Neuronal stem cell (in vitro differentiated cells): ENCODE results near the gene C7orf57.
A peak's percentile ranks its signal among the peaks of the same experiment; 100 is the strongest.
"Not testable (repeated sequence)": the region's sequence is repeated elsewhere in the genome, so short reads cannot be mapped to it uniquely, and the experiment has no call there.

Experiments
- DNase-seq: peaks from one replicate; pipeline ENCODE4 v3.0.0-alpha.2; 2013; ENCODE audit warnings: low spot score
- H2AFZ ChIP-seq: one replicate; pipeline ENCODE4 v1.6.1; 2013; ENCODE audit warnings: mild to moderate bottlenecking, low read length, inconsistent platforms
- H2AK5ac ChIP-seq: 2 replicates; pipeline ENCODE4 v1.6.1; 2013; ENCODE audit warnings: low read depth, mild to moderate bottlenecking, inconsistent platforms, low read length, moderate library complexity, mixed read lengths
- H2BK120ac ChIP-seq: 2 replicates; pipeline ENCODE4 v1.6.1; 2013; ENCODE audit warnings: low read depth, mild to moderate bottlenecking, inconsistent platforms, low read length, moderate library complexity, mixed read lengths
- H2BK12ac ChIP-seq: one replicate; pipeline ENCODE4 v1.6.1; 2013; ENCODE audit warnings: low read length, inconsistent platforms
- H2BK15ac ChIP-seq: 2 replicates; pipeline ENCODE4 v1.6.1; 2013; ENCODE audit warnings: mild to moderate bottlenecking, low read length, inconsistent platforms, mixed read lengths
- H2BK5ac ChIP-seq: one replicate; pipeline ENCODE4 v1.6.1; 2013; ENCODE audit warnings: inconsistent platforms, mild to moderate bottlenecking, low read length, moderate library complexity
- H3K14ac ChIP-seq: one replicate; pipeline ENCODE4 v1.6.1; 2013; ENCODE audit warnings: low read length, inconsistent platforms
- H3K18ac ChIP-seq: 2 replicates; pipeline ENCODE4 v1.6.1; 2013; ENCODE audit warnings: low read length, inconsistent platforms
- H3K23ac ChIP-seq: 2 replicates; pipeline ENCODE4 v1.6.1; 2013; ENCODE audit warnings: low read depth, mild to moderate bottlenecking, mixed read lengths, low read length, inconsistent platforms; ENCODE audit not compliant: poor library complexity
- H3K27ac ChIP-seq: replicated peaks from 3 replicates; pipeline ENCODE4 v1.5.1; 2013; ENCODE audit warnings: low read length, inconsistent platforms
- H3K27me3 ChIP-seq, 3 experiments: 2 replicates each; pipeline ENCODE4 v1.6.1; 2013; ENCODE audit warnings: low read length in 3 of 3, mild to moderate bottlenecking in 2 of 3, inconsistent platforms in 1 of 3, low read depth in 1 of 3, mixed read lengths in 1 of 3, moderate library complexity in 1 of 3; ENCODE audit not compliant: control insufficient read depth in 3 of 3, insufficient read depth in 3 of 3
- H3K36me3 ChIP-seq, 2 donors: replicated peaks in 1 of 2; 2 replicates each; pipeline ENCODE4 v1.6.1; 2013; ENCODE audit warnings: low read length in 2 of 2; ENCODE audit not compliant: control insufficient read depth in 2 of 2, insufficient read depth in 2 of 2
- H3K4ac ChIP-seq: 2 replicates; pipeline ENCODE4 v1.6.1; 2013; ENCODE audit warnings: inconsistent platforms, mild to moderate bottlenecking, low read length, moderate library complexity
- H3K4me1 ChIP-seq, 2 donors: 1 replicate in 1 of 2; 2 replicates in 1 of 2; pipeline ENCODE4 v1.6.1; 2013; ENCODE audit warnings: low read length in 2 of 2, low read depth in 1 of 2; ENCODE audit not compliant: control insufficient read depth in 2 of 2, insufficient read depth in 1 of 2
- H3K4me2 ChIP-seq: one replicate; pipeline ENCODE4 v1.6.1; 2013; ENCODE audit warnings: mild to moderate bottlenecking, low read length, inconsistent platforms; ENCODE audit not compliant: insufficient read depth, poor library complexity, severe bottlenecking
- H3K4me3 ChIP-seq, 2 donors: 2 replicates each; pipeline ENCODE4 v1.5.1; 2013; ENCODE audit warnings: low read length in 2 of 2, mild to moderate bottlenecking in 2 of 2, inconsistent platforms in 1 of 2, moderate library complexity in 1 of 2
- H3K79me1 ChIP-seq: one replicate; pipeline ENCODE4 v1.6.1; 2013; ENCODE audit warnings: low read depth, mild to moderate bottlenecking, inconsistent platforms, low read length, moderate library complexity
- H3K9ac ChIP-seq: one replicate; pipeline ENCODE4 v1.6.1; 2013; ENCODE audit warnings: mild to moderate bottlenecking, low read depth, low read length, inconsistent platforms; ENCODE audit not compliant: poor library complexity
- H3K9me3 ChIP-seq, 2 donors: replicated peaks in 1 of 2; 2 replicates each; pipeline versions ENCODE3 to v1.6.1; 2013; ENCODE audit warnings: low read length in 2 of 2, mild to moderate bottlenecking in 2 of 2, inconsistent platforms in 1 of 2, low read depth in 1 of 2, mixed read lengths in 1 of 2, moderate library complexity in 1 of 2; ENCODE audit not compliant: control insufficient read depth in 2 of 2, insufficient read depth in 1 of 2
- H4K8ac ChIP-seq: one replicate; pipeline ENCODE4 v1.6.1; 2013; ENCODE audit warnings: low read depth, mild to moderate bottlenecking, inconsistent platforms, low read length, moderate library complexity
- H4K91ac ChIP-seq: one replicate; pipeline ENCODE4 v1.6.1; 2013; ENCODE audit warnings: low read length, low read depth, mild to moderate bottlenecking, inconsistent platforms; ENCODE audit not compliant: poor library complexity
- WGBS, 2 donors: extraction: QIAGEN DNeasy Blood & Tissue Kit; methylation state at CpG; one replicate each; pipeline ENCODE4 v1.1.7; 2013; ENCODE audit warnings: missing lambda C conversion rate in 2 of 2, mixed read lengths in 1 of 2; ENCODE audit not compliant: insufficient read length in 2 of 2, insufficient replicate concordance in 1 of 2; ENCODE audit errors: extremely low coverage in 2 of 2; 5-methylcytosine and 5-hydroxymethylcytosine counted together

The C7orf57 gene

DNA sequence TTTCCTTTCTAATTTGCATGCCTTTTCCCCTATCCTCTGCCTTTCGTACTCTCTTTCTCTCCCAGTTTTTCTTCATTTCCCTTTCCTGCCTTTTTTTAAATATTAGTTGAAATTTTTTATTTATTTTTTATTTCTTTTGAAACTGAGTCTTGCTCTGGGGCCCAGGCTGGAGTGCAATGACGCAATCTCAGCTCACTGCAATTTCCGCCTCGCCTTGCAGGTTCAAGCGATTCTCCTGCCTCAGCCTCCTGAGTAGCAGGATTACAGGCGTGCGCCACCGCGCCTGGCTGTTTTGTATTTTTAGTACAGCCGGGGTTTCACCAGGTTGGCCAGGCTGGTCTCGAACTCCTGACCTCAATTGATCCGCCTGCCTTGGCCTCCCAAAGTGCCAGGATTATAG is 35.9 kb upstream of the C7orf57 start:
- no peaks in the 10 kb centered on the region for H3K36me3 ChIP-seq
- no peaks in the 10 kb centered on the region for H3K27me3 ChIP-seq
- H3K9ac ChIP-seq = no peak overlapping the region
- no peak overlapping the region for H2BK5ac ChIP-seq
- no peak overlapping the region for H3K27ac ChIP-seq
- H4K8ac ChIP-seq = no peak overlapping the region
- H3K79me1 ChIP-seq = no peaks in the 10 kb centered on the region
- H2BK15ac ChIP-seq = no peak overlapping the region
- no peaks in the 10 kb centered on the region for H3K4me1 ChIP-seq
- no peak overlapping the region for H3K4me2 ChIP-seq
- no peak overlapping the region for H3K23ac ChIP-seq
- H3K9me3 ChIP-seq = no peaks in the 10 kb centered on the region
- H2BK12ac ChIP-seq = no peak overlapping the region
- no peak overlapping the region for H3K4ac ChIP-seq
- H3K14ac ChIP-seq = no peak overlapping the region
- no peak overlapping the region for H2AFZ ChIP-seq
- no peak for DNase-seq
- no peak overlapping the region for H2BK120ac ChIP-seq
- H3K18ac ChIP-seq = no peak overlapping the region
- H3K4me3 ChIP-seq = no peak overlapping the region
- H4K91ac ChIP-seq = no peak overlapping the region
- WGBS, 2 donors = no CpG with 5 or more reads among the region's 12 CpGs
- no peak overlapping the region for H2AK5ac ChIP-seq

DNA sequence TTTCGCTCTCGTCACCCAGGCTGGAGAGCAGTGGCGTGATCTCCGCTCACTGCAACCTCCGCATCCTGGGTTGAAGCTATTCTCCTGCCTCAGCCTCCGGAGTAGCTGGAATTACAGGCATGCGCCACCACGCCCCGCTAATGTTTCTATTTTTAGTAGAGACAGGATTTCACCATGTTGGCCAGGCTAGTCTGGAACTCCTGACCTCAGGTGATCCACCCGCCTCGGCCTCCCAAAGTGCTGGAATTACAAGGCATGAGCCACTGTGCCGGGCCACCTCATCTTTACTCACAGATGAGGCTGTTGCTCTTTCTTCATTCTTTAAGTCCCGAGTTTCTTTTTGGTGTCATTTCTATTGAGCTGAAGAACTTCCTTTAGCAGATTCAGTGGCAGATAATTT is 35.2 kb upstream of the C7orf57 start:
- H2BK120ac ChIP-seq, H2AFZ ChIP-seq, H3K9me3 ChIP-seq, H3K4ac ChIP-seq, H3K4me3 ChIP-seq, H3K27ac ChIP-seq, H3K36me3 ChIP-seq, H2AK5ac ChIP-seq, H3K4me1 ChIP-seq, H2BK5ac ChIP-seq, H3K23ac ChIP-seq, H3K9ac ChIP-seq, H2BK15ac ChIP-seq, H4K8ac ChIP-seq, H3K18ac ChIP-seq, H3K4me2 ChIP-seq, DNase-seq, H3K27me3 ChIP-seq, H2BK12ac ChIP-seq, H3K14ac ChIP-seq, H3K79me1 ChIP-seq, H4K91ac ChIP-seq: not testable (repeated sequence)
- whole genome bisulfite sequencing, 2 donors = no CpG with 5 or more reads among the region's 13 CpGs

DNA sequence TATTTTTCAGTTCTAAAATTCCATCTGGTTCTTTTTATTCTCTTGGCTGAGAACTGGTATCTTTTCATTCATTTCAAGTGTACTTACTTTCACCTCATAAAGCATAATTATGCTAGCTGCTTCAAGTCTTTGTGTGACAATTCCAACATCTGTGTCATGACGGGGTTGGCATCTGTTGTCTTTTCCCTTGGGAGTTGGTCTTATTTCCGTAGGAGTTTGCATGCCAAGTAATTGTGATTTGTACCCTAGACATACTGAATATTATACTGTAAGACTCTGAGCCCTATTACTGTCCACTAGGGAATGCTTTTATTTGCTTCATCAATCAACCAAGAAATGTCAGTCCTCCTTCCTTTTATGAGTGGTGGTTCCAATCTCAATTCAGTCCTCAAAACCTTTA is 31.3 kb upstream of the C7orf57 start:
- H2BK15ac ChIP-seq = no peak overlapping the region
- H3K79me1 ChIP-seq = no peaks in the 10 kb centered on the region
- H3K9ac ChIP-seq = no peak overlapping the region
- H3K4me3 ChIP-seq = no peak overlapping the region
- H2BK120ac ChIP-seq = no peak overlapping the region
- H3K4me1 ChIP-seq = peaks cover 0 to 3% of the 10 kb centered on the region in 2 donors
- H3K23ac ChIP-seq = no peak overlapping the region
- no peak overlapping the region for H2AFZ ChIP-seq
- H3K18ac ChIP-seq = no peak overlapping the region
- H2BK12ac ChIP-seq = no peak overlapping the region
- no peaks in the 10 kb centered on the region for H3K36me3 ChIP-seq
- H3K27me3 ChIP-seq = peaks cover 0 to 4% (median 0%) of the 10 kb centered on the region in 3 experiments
- H4K91ac ChIP-seq = no peak overlapping the region
- H2AK5ac ChIP-seq = no peak overlapping the region
- no peak for DNase-seq
- no peak overlapping the region for H3K27ac ChIP-seq
- H4K8ac ChIP-seq = no peak overlapping the region
- H3K14ac ChIP-seq = no peak overlapping the region
- H3K9me3 ChIP-seq = no peaks in the 10 kb centered on the region
- no peak overlapping the region for H3K4me2 ChIP-seq
- no peak overlapping the region for H2BK5ac ChIP-seq
- WGBS, 2 donors = no CpG with 5 or more reads among the region's 2 CpGs
- no peak overlapping the region for H3K4ac ChIP-seq

DNA sequence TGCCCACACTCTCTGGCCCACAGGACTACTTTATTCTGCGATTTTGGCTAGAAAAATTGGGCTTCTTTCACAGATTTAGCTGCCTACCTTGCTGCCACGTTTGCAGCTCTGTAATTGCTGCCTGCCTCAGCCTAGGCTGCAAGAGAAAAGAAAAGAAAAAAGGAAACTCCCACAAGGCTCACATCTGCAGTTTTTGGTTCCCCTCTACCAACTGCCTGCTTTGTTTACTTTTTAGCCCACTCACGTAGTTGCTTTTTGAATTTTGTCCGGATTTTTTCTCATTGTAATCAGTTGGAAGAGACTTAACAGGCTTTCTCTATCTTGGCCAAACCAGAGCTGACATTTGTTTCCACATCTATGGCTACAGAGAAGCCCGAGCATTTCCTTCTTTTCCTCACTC is 30.7 kb upstream of the C7orf57 start:
- no peaks in the 10 kb centered on the region for H3K79me1 ChIP-seq
- no peak overlapping the region for H3K4me2 ChIP-seq
- no peak overlapping the region for H2BK12ac ChIP-seq
- DNase-seq = no peak
- H2BK5ac ChIP-seq = no peak overlapping the region
- peak overlapping the region; percentile 78 for H2AFZ ChIP-seq
- no CpG with 5 or more reads among the region's 5 CpGs for WGBS, 2 donors
- no peak overlapping the region for H2BK120ac ChIP-seq
- H3K9me3 ChIP-seq = no peaks in the 10 kb centered on the region
- no peak overlapping the region for H3K27ac ChIP-seq
- no peak overlapping the region for H3K4me3 ChIP-seq
- H3K23ac ChIP-seq = no peak overlapping the region
- H4K91ac ChIP-seq = no peak overlapping the region
- H3K18ac ChIP-seq = no peak overlapping the region
- peaks cover 0 to 6% (median 0%) of the 10 kb centered on the region in 3 experiments for H3K27me3 ChIP-seq
- no peak overlapping the region for H3K9ac ChIP-seq
- H3K14ac ChIP-seq = no peak overlapping the region
- H3K36me3 ChIP-seq = no peaks in the 10 kb centered on the region
- H2AK5ac ChIP-seq = no peak overlapping the region
- no peak overlapping the region for H3K4ac ChIP-seq
- peaks cover 0 to 3% of the 10 kb centered on the region in 2 donors for H3K4me1 ChIP-seq
- no peak overlapping the region for H2BK15ac ChIP-seq
- no peak overlapping the region for H4K8ac ChIP-seq
